ENCODE data around the gene IPO4. TPM values are rescaled to one million over a fixed set of nuclear protein-coding genes. Genes with fewer than 3 reads are reported as not detected.

IPO4 gene
- total and polyA plus RNA-seq, 2 of the 13 experiments (the other 11 are each of a cell fraction or from before 2014, with no cell fraction given), result 39.0 to 179 TPM

DNA sequence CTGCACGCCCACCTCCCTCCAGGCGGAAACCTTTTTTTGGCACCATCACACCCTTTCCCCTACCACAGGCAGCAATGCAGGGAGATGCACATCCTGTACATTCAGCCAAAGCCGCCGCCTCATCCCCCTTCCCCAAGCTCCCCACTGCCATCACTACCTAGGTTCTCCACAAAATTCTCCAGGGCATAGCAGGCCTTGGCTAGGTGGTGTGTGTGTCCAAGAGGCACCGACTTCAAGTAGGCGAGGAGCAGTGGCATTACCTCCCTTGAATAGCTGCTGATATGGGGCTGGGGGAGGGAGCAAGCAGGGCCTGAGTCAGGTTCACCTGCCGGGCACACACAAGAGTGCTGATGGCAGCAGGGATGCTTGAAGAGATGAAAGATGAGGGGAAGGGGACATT is 3.6 kb downstream of the IPO4 start:
- H3K4me2 ChIP-seq (ENCODE audit: low read depth, low read length), result no peak overlapping the region
- H3K27ac ChIP-seq (ENCODE audit: extremely low read length, insufficient read depth, low read length), result no peak overlapping the region
- no TSS peak for BruUV-seq (replicated peaks)
- no peak overlapping the region for H2AFZ ChIP-seq (ENCODE audit: low read length)
- no peaks in the 10 kb centered on the region for H4K20me1 ChIP-seq (ENCODE audit: insufficient read depth, low read length)
- ATAC-seq, result no peak
- no peak overlapping the region for H3K9ac ChIP-seq (ENCODE audit: insufficient read depth, low read depth, low read length)
- ChIA-PET CTCF (ENCODE audit: low intra/inter-chr PET ratio, low total read pairs) (no interaction called here), POLR2A (interaction anchor here (0.9 to 8.1 kb wide), 7 partner anchors 10 to 44 kb away, joined by 3 to 53 read pairs (median 4); partner anchors contain the start of genes CHMP4A, EMC9, IRF9 and TM9SF1)
- peaks cover 73 to 77% of the 10 kb centered on the region in 2 experiments for H3K36me3 ChIP-seq (replicated peaks in 1 of 2; ENCODE audit: control insufficient read depth in 1 of 2, insufficient read depth in 2 of 2, low read length in 2 of 2)
- peaks cover 15% of the 10 kb centered on the region for H3K79me2 ChIP-seq (ENCODE audit: insufficient read depth, low read length)
- in situ Hi-C loops (cut with HindIII; ENCODE audit: extremely low pct_ligation_motif_present, low pct_unique_long_range_greater_than_20kb), result no loop called here
- no peak for DNase-seq (ENCODE audit: low spot score)
- 97% methylated on average over 7 of the region's 7 CpGs for WGBS (ENCODE audit: low lambda C conversion rate)
- H3K4me3 ChIP-seq (replicated peaks in 1 of 3; ENCODE audit: insufficient read depth in 1 of 3, low read depth in 2 of 3, low read length in 3 of 3), result no peak overlapping the region
- no peaks in the 10 kb centered on the region for H3K27me3 ChIP-seq (ENCODE audit: control insufficient read depth in 1 of 2, insufficient read depth in 2 of 2, low read length in 2 of 2)
- FAIRE-seq, result no peak
- no peaks in the 10 kb centered on the region for H3K9me3 ChIP-seq (ENCODE audit: low read length)
- intact Hi-C loops (cut with micrococcal nuclease; ENCODE audit: unreplicated experiment), result no loop called here
- H3K4me1 ChIP-seq (ENCODE audit: insufficient read depth, low read length), result peaks cover 24% of the 10 kb centered on the region
- TF ChIP-seq, protein P1, sequence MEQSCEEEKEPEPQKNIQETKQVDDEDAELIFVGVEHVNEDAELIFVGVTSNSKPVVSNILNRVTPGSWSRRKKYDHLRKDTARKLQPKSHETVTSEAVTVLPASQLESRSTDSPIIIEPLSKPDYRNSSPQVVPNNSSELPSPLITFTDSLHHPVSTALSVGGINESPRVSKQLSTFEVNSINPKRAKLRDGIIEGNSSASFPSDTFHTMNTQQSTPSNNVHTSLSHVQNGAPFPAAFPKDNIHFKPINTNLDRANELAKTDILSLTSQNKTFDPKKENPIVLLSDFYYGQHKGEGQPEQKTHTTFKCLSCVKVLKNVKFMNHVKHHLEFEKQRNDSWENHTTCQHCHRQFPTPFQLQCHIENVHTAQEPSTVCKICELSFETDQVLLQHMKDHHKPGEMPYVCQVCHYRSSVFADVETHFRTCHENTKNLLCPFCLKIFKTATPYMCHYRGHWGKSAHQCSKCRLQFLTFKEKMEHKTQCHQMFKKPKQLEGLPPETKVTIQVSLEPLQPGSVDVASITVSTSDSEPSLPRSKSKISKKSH (CRISPR knock-in tag; IDR thresholded peaks at IDR 0.05; ENCODE audit: borderline replicate concordance), result 0 out of 2 replicates have a peak, but pooled peaks have one; percentile 38
- TF ChIP-seq ZNF598 (CRISPR knock-in tag; IDR thresholded peaks at IDR 0.05; ENCODE audit: borderline replicate concordance) (0 out of 2 replicates have a peak, but pooled peaks have one; percentile 61), HES4 (CRISPR knock-in tag; IDR thresholded peaks at IDR 0.05; ENCODE audit: borderline replicate concordance) (0 out of 2 replicates have a peak, but pooled peaks have one; percentile 32), ZNF879 (CRISPR knock-in tag; IDR thresholded peaks at IDR 0.05) (no peak), ZNF883 (CRISPR knock-in tag; IDR thresholded peaks at IDR 0.05; ENCODE audit: not compliant biosample characterization) (peak; percentile 60), SRSF1 (optimal IDR thresholded peaks at IDR 0.05; ENCODE audit: low read depth, low read length) (no peak)
- TF ChIP-seq, protein P2, sequence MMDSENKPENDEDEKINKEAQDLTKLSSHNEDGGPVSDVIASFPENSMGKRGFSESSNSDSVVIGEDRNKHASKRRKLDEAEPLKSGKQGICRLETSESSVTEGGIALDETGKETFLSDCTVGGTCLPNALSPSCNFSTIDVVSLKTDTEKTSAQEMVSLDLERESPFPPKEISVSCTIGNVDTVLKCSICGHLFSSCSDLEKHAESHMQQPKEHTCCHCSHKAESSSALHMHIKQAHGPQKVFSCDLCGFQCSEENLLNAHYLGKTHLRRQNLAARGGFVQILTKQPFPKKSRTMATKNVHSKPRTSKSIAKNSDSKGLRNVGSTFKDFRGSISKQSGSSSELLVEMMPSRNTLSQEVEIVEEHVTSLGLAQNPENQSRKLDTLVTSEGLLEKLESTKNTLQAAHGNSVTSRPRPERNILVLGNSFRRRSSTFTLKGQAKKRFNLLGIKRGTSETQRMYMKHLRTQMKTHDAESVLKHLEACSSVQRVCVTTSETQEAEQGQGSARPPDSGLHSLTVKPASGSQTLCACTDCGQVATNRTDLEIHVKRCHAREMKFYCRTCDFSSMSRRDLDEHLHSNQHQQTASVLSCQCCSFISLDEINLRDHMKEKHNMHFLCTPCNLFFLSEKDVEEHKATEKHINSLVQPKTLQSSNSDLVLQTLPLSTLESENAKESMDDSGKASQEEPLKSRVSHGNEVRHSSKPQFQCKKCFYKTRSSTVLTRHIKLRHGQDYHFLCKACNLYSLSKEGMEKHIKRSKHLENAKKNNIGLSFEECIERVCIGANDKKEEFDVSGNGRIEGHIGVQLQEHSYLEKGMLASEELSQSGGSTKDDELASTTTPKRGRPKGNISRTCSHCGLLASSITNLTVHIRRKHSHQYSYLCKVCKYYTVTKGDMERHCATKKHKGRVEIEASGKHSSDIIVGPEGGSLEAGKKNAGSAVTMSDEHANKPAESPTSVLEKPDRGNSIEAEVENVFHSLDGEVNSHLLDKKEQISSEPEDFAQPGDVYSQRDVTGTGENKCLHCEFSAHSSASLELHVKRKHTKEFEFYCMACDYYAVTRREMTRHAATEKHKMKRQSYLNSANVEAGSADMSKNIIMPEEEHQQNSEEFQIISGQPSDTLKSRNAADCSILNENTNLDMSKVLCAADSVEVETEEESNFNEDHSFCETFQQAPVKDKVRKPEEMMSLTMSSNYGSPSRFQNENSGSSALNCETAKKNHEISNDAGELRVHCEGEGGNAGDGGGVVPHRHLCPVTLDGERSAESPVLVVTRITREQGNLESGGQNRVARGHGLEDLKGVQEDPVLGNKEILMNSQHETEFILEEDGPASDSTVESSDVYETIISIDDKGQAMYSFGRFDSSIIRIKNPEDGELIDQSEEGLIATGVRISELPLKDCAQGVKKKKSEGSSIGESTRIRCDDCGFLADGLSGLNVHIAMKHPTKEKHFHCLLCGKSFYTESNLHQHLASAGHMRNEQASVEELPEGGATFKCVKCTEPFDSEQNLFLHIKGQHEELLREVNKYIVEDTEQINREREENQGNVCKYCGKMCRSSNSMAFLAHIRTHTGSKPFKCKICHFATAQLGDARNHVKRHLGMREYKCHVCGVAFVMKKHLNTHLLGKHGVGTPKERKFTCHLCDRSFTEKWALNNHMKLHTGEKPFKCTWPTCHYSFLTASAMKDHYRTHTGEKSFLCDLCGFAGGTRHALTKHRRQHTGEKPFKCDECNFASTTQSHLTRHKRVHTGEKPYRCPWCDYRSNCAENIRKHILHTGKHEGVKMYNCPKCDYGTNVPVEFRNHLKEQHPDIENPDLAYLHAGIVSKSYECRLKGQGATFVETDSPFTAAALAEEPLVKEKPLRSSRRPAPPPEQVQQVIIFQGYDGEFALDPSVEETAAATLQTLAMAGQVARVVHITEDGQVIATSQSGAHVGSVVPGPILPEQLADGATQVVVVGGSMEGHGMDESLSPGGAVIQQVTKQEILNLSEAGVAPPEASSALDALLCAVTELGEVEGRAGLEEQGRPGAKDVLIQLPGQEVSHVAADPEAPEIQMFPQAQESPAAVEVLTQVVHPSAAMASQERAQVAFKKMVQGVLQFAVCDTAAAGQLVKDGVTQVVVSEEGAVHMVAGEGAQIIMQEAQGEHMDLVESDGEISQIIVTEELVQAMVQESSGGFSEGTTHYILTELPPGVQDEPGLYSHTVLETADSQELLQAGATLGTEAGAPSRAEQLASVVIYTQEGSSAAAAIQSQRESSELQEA (CRISPR knock-in tag; IDR thresholded peaks at IDR 0.05; ENCODE audit: not compliant biosample characterization), result peak; percentile 62
- TF ChIP-seq, protein P3, sequence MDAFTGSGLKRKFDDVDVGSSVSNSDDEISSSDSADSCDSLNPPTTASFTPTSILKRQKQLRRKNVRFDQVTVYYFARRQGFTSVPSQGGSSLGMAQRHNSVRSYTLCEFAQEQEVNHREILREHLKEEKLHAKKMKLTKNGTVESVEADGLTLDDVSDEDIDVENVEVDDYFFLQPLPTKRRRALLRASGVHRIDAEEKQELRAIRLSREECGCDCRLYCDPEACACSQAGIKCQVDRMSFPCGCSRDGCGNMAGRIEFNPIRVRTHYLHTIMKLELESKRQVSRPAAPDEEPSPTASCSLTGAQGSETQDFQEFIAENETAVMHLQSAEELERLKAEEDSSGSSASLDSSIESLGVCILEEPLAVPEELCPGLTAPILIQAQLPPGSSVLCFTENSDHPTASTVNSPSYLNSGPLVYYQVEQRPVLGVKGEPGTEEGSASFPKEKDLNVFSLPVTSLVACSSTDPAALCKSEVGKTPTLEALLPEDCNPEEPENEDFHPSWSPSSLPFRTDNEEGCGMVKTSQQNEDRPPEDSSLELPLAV (CRISPR knock-in tag; conservative IDR thresholded peaks at IDR 0.05; ENCODE audit: low read depth), result no peak
- TF ChIP-seq, protein P4, sequence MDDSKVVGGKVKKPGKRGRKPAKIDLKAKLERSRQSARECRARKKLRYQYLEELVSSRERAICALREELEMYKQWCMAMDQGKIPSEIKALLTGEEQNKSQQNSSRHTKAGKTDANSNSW (CRISPR knock-in tag; IDR thresholded peaks at IDR 0.05; ENCODE audit: borderline replicate concordance), result peak; percentile 49; the same call in 1 of the 2 replicates

All from HepG2 (cell line).